ENCODE data around the gene MOV10.

DNA sequence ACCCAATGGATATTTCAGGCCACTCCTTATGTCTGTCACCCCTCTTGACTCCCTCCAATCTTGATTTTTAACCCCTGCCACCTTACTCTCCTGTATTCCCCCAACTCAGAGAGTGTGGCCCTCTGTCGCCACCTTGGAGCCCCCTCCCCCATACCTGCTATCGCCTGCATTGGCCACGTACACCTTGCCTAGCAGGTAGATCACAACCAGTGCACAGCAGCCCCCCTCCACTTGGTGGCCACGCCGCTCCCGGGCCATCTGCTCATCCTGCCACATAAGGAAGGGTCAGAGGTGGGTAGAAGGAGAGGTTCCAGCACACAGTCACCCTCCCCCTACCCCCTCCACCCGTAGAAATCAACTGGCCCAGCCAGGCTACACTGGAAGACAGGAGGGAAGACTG is 37.7 kb downstream of the MOV10 start:
- TF ChIP-seq CTCF (IDR thresholded peaks at IDR 0.05) = no peak
- TF ChIP-seq POLR2AphosphoS5 (IDR thresholded peaks at IDR 0.05; ENCODE audit: insufficient read depth in 1 of 2, low read depth in 1 of 2) = no peak
